MCF 10A (cell line): Measurements from ENCODE around the gene MAGI3. TPM values are rescaled to one million over a fixed set of nuclear protein-coding genes. Genes with fewer than 3 reads are reported as not detected.
"Not testable (repeated sequence)": the region's sequence is repeated elsewhere in the genome, so short reads cannot be mapped to it uniquely, and the experiment has no call there.

Experiments
- BruUV-seq: library from RNA; stranded (reverse); fragments of 400-500 nt; replicated peaks from 2 replicates; lab custom pipeline; 2021; lab: Mats Ljungman, UMichigan
- CTCF ChIA-PET: fragments of 300-600 bp; sonication (Branson Sonifier 250); formaldehyde crosslinking; extraction: SDS; loops from one replicate; lab custom pipeline; 2021; ENCODE audit warnings: antibody characterized with exemption, inconsistent platforms; lab: Yijun Ruan, JAX
- POLR2A ChIA-PET: fragments of 300-600, 350-650 bp; sonication (Branson Sonifier 250); formaldehyde crosslinking; extraction: SDS; loops from one replicate; lab custom pipeline; 2020; ENCODE audit warnings: antibody characterized with exemption, inconsistent platforms; lab: Yijun Ruan, JAX
- DNase-seq: peaks from one replicate; pipeline ENCODE4 v3.0.0-alpha.2; 2018; ENCODE audit not compliant: unreplicated experiment
- H3K27ac Mint-ChIP-seq: one replicate; pipeline ENCODE4 v1.8.0; 2022; ENCODE audit warnings: mild to moderate bottlenecking, low read depth, mixed read lengths; ENCODE audit not compliant: unreplicated experiment
- H3K27me3 Mint-ChIP-seq: one replicate; pipeline ENCODE4 v1.8.0; 2022; ENCODE audit warnings: mixed read lengths; ENCODE audit not compliant: insufficient read depth, unreplicated experiment
- H3K36me3 Mint-ChIP-seq: one replicate; pipeline ENCODE4 v1.8.0; 2022; ENCODE audit warnings: mild to moderate bottlenecking, moderate library complexity, mixed read lengths; ENCODE audit not compliant: insufficient read depth, unreplicated experiment
- H3K4me1 Mint-ChIP-seq: one replicate; pipeline ENCODE4 v1.8.0; 2022; ENCODE audit warnings: mixed read lengths; ENCODE audit not compliant: insufficient read depth, unreplicated experiment
- H3K4me3 Mint-ChIP-seq: one replicate; pipeline ENCODE4 v1.8.0; 2022; ENCODE audit warnings: mild to moderate bottlenecking, moderate library complexity, mixed read lengths; ENCODE audit not compliant: unreplicated experiment
- H3K9me3 Mint-ChIP-seq: one replicate; pipeline ENCODE4 v1.8.0; 2022; ENCODE audit warnings: mixed read lengths; ENCODE audit not compliant: unreplicated experiment
- intact Hi-C: fragments of 100-400 bp; cut with micrococcal nuclease; formaldehyde crosslinking; loops from 2 replicates; pipeline ENCODE4 v1.14.1; 2022
- total RNA-seq: library from RNA; stranded (reverse); gene quantifications from 2 replicates; pipeline ENCODE4 v1.2.3, GENCODE V29; 2022
- TF ChIP-seq, protein P1 (sequence below): fragments of 200-600 bp; IDR thresholded peaks from one replicate; pipeline ENCODE4 v1.8.0; 2022; ENCODE audit warnings: antibody characterized with exemption, mild to moderate bottlenecking; ENCODE audit not compliant: unreplicated experiment

Gene MAGI3
- total RNA-seq, 1 experiment from 2014 or later: 14.3 TPM

DNA sequence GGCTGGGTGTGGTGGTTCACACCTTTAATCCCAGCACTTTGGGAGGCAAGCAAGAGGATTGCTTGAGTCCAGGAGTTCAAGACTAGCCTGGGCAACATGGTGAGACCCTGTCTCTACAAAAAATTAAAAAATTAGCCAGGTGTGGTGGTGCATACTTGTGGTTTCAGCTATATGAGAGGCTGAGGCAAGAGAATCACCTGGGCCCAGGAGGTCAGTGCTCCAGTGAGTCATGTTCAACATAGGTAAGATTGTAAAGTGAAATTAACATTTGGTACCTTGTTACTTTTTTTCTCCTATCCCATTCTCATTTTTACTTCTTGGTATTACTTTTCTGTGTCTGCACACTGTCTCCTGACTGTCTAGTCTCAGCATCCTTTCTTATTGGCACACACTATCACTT, 19.0 kb downstream of the MAGI3 start:
- BruUV-seq: no TSS peak
- CTCF ChIA-PET: no interaction called here
- Mint-ChIP-seq H3K4me3 (no peak overlapping the region), H3K36me3 (peaks cover 7% of the 10 kb centered on the region), H3K4me1 (peaks cover 19% of the 10 kb centered on the region), H3K27ac (no peak overlapping the region), H3K27me3 (no peaks in the 10 kb centered on the region), H3K9me3 (no peaks in the 10 kb centered on the region)
- intact Hi-C loops: no loop called here
- TF ChIP-seq, protein P1, sequence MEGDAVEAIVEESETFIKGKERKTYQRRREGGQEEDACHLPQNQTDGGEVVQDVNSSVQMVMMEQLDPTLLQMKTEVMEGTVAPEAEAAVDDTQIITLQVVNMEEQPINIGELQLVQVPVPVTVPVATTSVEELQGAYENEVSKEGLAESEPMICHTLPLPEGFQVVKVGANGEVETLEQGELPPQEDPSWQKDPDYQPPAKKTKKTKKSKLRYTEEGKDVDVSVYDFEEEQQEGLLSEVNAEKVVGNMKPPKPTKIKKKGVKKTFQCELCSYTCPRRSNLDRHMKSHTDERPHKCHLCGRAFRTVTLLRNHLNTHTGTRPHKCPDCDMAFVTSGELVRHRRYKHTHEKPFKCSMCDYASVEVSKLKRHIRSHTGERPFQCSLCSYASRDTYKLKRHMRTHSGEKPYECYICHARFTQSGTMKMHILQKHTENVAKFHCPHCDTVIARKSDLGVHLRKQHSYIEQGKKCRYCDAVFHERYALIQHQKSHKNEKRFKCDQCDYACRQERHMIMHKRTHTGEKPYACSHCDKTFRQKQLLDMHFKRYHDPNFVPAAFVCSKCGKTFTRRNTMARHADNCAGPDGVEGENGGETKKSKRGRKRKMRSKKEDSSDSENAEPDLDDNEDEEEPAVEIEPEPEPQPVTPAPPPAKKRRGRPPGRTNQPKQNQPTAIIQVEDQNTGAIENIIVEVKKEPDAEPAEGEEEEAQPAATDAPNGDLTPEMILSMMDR: no peak
- POLR2A ChIA-PET: interaction anchor here (0.7 to 1.5 kb wide), 4 partner anchors 13 to 243 kb away, joined by 3 to 10 read pairs (median 5); no protein-coding TSS in a partner anchor
- no peak for DNase-seq

DNA sequence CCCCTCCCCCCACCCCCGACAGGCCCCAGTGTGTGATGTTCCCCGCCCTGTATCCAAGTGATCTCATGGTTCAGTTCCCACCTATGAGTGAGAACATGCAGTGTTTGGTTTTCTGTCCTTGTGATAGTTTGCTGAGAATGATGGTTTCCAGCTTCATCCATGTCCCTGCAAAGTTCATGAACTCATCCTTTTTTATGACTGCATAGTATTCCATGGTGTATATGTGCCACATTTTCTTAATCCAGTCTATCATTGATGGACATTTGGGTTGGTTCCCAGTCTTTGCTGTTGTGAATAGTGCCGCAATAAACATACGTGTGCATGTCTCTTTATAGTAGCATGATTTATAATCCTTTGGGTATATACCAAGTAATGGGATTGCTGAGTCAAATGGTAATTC, 21.7 kb downstream of the MAGI3 start:
- H3K27me3 Mint-ChIP-seq, intact Hi-C loops, BruUV-seq: not testable (repeated sequence)

DNA sequence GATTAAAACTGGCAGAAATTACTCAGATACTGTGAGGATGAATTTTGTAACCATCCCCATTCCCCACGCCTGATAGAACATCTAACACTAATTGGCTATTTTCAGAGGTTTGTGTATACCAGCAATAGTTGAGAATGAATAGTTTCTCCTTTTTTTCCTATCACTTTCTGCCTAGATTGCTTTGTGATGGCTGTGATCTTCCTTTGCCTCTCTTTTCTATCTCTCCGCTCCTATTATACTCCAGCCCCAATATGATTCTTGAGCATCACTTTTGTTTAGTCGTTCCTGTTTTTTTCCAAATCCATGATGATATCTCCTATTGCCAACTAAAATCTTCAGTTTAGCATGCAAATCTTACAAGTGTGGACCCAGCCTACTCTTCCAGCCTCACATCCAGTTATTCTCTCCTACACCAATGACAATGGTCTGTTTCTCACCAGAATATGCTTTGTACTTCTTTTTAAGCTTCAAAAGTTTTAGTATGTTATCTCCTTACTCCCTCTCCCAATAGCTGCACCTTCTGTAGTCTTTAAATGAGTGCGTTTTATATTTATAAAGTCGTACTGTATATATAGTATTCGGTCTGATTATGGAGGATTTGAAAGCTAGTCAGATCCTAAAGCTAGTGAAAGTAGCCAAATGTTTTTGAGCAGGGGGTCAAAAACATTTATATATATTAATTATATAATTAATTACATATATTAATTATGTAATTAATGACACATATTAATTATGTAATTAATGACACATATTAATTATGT, 25.2 kb downstream of the MAGI3 start:
- Mint-ChIP-seq H3K4me1 (peaks cover 25% of the 10 kb centered on the region), H3K9me3 (peaks cover 9% of the 10 kb centered on the region), H3K27me3 (no peaks in the 10 kb centered on the region), H3K36me3 (no peaks in the 10 kb centered on the region), H3K4me3 (no peak overlapping the region), H3K27ac (no peak overlapping the region)
- DNase-seq: no peak
- POLR2A ChIA-PET: interaction anchor here (1.0 kb wide), 2 partner anchors 19 to 43 kb away, joined by 4 read pairs; no protein-coding TSS in a partner anchor
- BruUV-seq: no TSS peak
- CTCF ChIA-PET: interaction anchor here (1.8 to 2.0 kb wide), 2 partner anchors 12 to 275 kb away, joined by 4 to 6 read pairs; no protein-coding TSS in a partner anchor
- TF ChIP-seq, protein P1: no peak
- intact Hi-C loops: no loop called here

More for the DNA sequence above, 21.7 kb downstream of the MAGI3 start:
- DNase-seq, H3K9me3 Mint-ChIP-seq, H3K4me3 Mint-ChIP-seq, H3K27ac Mint-ChIP-seq, H3K36me3 Mint-ChIP-seq: not testable (repeated sequence)
- peaks cover 21% of the 10 kb centered on the region for H3K4me1 Mint-ChIP-seq
- ChIA-PET CTCF (interaction anchor here (1.1 kb wide), 1 partner anchor 20 kb away, joined by 3 read pairs; no protein-coding TSS in a partner anchor), POLR2A (interaction anchor here (1.8 kb wide), 1 partner anchor 21 kb away, joined by 5 read pairs; no protein-coding TSS in a partner anchor)

DNA sequence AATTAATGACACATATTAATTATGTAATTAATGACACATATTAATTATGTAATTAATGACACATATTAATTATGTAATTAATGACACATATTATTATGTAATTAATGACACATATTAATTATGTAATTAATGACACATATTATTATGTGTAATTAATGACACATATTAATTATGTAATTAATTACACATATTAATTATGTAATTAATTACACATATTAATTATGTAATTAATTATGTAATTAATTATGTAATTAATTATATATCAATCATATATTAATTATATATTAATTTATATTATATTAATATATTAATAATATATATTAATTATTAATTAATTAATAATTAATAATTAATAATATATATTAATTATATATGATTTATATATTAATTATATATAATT, 25.8 kb downstream of the MAGI3 start:
- BruUV-seq, H3K9me3 Mint-ChIP-seq, H3K27ac Mint-ChIP-seq, H3K4me3 Mint-ChIP-seq, DNase-seq, H3K27me3 Mint-ChIP-seq, H3K36me3 Mint-ChIP-seq, intact Hi-C loops: not testable (repeated sequence)
- ChIA-PET POLR2A (interaction anchor here (1.0 kb wide), 1 partner anchor 20 kb away, joined by 4 read pairs; no protein-coding TSS in a partner anchor), CTCF (interaction anchor here (0.7 to 2.0 kb wide), 2 partner anchors 21 to 275 kb away, joined by 3 to 6 read pairs; no protein-coding TSS in a partner anchor)
- H3K4me1 Mint-ChIP-seq: peaks cover 28% of the 10 kb centered on the region

DNA sequence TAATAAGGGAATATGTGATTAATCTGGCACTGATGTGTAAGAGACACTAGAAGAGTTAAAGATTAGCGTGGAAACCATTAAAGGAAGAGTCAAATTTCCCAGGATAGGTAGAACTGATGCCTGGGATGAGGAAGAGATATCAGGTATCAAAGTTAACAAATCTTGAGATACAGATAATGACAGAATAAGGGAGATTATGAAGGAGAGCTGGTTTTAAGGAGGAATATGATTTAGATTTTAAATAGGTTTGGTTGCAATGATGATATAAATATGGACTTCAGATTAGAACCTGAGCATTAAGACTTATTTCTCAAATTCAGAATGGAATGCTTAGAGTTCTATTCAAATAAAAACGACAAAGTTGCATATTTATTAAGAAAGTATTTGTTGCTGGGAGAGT, 26.2 kb downstream of the MAGI3 start:
- no peak overlapping the region for H3K27ac Mint-ChIP-seq
- H3K4me1 Mint-ChIP-seq: peaks cover 28% of the 10 kb centered on the region
- H3K36me3 Mint-ChIP-seq: no peaks in the 10 kb centered on the region
- CTCF ChIA-PET: interaction anchor here (0.7 kb wide), 1 partner anchor 20 kb away, joined by 3 read pairs; no protein-coding TSS in a partner anchor
- TF ChIP-seq, protein P1: no peak
- no peaks in the 10 kb centered on the region for H3K27me3 Mint-ChIP-seq
- intact Hi-C loops: no loop called here
- BruUV-seq: no TSS peak
- POLR2A ChIA-PET: no interaction called here
- DNase-seq: no peak
- H3K4me3 Mint-ChIP-seq: no peak overlapping the region
- peaks cover 9% of the 10 kb centered on the region for H3K9me3 Mint-ChIP-seq
